ENCODE results near the gene TENM4. TPM values are rescaled to one million over a fixed set of nuclear protein-coding genes. Genes with fewer than 3 reads are reported as not detected.

Gene TENM4
- total RNA-seq, 4 donors from 2014 or later = 4.0 to 14.6 (median 4.5) TPM

GRCh38 chr11:79437981-79438630, 2.7 kb downstream of the TENM4 start:
- TF ChIP-seq CTCF (IDR thresholded peaks at IDR 0.05; ENCODE audit: low read depth) = no peak

GRCh38 chr11:79437278-79437980, 3.4 kb downstream of the TENM4 start:
- no peak for TF ChIP-seq CTCF (IDR thresholded peaks at IDR 0.05; ENCODE audit: low read depth)

- TF ChIP-seq CTCF (IDR thresholded peaks at IDR 0.05; ENCODE audit: low read depth) = no peak
These were observed 3.9 kb downstream of the TENM4 start for GRCh38 chr11:79436919-79437277.

- no peak for TF ChIP-seq CTCF (IDR thresholded peaks at IDR 0.05; ENCODE audit: low read depth)
These were observed 6.5 kb downstream of the TENM4 start for GRCh38 chr11:79434283-79434682.

- no peak for TF ChIP-seq CTCF (IDR thresholded peaks at IDR 0.05; ENCODE audit: low read depth)
These were observed 8.7 kb downstream of the TENM4 start for GRCh38 chr11:79432138-79432537.

GRCh38 chr11:79431535-79431934, 9.3 kb downstream of the TENM4 start:
- TF ChIP-seq CTCF (IDR thresholded peaks at IDR 0.05; ENCODE audit: low read depth) = no peak

- TF ChIP-seq CTCF (IDR thresholded peaks at IDR 0.05; ENCODE audit: low read depth) = no peak
These were observed 10.6 kb downstream of the TENM4 start for GRCh38 chr11:79430280-79430679.

Data from subcutaneous adipose tissue (tissue), 4 donors.